Measurements from ENCODE around the gene LENG8.
"Not testable (repeated sequence)": the region's sequence is repeated elsewhere in the genome, so short reads cannot be mapped to it uniquely, and the experiment has no call there.

Gene LENG8

DNA sequence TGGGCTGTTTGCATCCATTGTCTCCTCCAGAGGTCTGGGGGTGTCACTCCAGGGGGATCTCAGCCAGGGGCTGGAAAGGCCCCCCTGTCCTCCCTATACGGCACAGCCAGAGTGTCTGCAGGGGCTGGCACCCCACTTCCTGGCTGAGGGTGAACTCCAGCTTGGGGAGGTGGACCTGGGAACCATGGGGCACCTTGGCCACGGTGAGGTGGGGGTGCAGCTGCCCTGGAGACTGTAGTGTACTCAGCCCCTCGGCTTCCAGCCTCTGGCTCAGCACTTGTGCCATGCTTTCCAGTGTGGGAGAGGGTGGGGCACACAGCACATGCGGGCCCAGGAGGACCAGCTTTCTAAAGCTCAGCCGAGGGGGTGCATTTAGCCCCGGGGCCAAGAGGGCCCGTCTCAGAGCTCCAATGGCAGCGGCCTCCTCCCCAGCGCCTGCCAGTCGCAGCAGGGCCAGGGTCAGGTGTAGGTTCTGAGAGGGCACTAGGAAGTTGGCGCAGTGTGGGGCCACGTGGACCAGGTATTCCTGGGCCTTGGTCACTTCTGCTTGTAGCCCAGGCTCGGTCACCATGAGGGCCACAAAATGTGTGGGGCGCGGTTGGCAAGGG is 13.2 kb downstream of the LENG8 start:
- DNase-seq, result peak in 1 of 2 experiments; percentile 66

DNA sequence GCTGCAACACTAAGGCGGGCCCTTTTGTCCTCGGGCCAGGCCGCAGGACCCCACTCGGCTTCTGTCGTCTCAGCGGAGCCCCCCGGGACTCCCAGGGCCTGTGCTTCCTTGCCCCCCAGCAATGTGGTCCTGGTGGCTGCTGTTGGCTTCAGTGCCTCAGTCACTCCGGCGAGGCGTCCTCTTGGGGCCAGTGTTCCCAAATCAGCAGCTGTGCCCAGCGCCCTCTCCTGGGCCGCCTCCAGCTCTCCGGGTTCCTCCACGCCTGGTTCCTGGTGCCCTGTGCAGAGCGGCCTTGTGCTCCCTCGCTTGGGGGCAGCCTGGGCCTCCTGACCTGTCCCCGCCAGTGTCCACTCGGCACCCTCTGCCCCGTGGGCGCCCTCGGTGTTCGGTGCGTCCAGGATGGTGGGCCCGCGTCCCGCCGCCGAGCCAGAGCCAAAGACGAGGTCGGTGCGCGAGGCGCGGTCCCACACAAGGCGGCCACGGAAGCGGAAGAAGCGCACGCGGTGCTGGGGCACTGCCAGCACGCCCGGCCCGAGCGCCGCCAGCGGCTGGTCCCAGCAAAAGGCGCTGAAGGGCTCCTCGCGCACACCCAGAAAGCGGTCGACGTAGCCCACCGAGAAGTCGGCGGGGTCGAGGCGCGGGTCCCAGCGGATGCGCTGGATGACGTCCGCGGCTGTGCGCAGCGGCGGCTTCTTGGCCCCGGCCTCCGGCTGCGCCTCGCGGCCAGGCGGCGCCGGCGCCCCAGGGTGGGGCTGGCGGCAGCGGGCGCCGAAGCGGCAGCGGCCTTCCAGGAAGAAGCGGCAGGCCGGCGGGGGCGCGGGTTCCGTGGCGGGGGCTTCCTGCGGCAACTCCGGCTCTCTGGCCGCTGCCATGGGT is 13.9 kb downstream of the LENG8 start:
- DNase-seq, result peak; percentile 70 to 90

DNA sequence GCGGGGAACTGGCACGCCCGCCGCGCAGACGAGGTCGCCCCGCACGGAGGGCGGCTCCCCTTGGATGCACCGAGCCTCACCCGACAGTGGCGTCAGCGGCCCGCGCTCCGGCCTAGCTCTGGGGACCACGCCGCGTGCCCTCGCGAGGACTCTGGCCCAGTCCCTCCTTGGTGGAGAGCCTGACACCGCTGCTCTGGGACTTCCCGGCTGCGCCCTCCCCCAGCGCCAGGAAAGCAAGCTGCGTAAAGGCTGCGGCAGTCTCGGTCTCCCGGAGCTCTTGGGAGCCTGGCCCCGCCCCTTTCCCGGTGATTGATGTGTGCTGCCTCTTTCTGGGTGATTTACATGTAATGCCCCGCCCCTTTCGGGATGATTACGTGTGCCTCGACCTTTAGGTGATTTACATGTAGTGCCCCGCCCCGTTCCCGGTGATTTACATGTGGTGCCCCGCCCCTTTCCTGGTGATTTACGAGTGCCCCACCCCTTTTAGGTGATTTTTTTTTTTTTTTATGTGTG is 14.6 kb downstream of the LENG8 start, which contains the start of gene LENG9:
LENG9 (minus strand) TSS at position 248 of the 513 bp plus-strand sequence. CDS start 252 bp downstream, outside the sequence.
- DNase-seq, result peak; percentile 100

DNA sequence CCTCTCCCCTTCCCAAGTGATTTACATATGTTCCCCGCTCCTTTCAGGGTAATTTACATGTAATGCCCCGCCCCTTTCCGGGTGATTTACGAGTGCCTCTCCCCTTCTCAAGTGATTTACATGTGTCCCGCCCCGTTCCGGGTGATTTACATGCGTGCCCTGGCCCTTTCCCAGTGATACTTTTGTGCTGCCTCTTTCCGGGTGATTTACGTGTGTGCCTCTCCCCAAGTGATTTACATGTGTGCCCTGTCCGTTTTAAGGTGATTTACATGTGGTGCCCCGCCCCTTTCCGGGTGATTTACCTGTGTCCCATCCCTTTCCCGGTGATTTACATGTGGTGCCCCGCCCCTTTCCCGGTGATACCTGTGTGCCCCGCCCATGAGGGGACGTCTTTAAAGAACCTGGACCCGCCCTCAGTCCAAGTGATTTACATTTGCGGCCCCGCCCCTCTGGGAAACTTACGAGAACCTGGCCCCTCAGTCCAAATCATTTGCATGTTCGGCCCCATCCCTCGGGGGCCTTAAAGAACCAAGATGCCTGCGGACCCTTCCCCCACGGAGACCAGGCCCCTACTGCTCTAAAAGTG is 15.1 kb downstream of the LENG8 start:
- DNase-seq, result peak; percentile 100

DNA sequence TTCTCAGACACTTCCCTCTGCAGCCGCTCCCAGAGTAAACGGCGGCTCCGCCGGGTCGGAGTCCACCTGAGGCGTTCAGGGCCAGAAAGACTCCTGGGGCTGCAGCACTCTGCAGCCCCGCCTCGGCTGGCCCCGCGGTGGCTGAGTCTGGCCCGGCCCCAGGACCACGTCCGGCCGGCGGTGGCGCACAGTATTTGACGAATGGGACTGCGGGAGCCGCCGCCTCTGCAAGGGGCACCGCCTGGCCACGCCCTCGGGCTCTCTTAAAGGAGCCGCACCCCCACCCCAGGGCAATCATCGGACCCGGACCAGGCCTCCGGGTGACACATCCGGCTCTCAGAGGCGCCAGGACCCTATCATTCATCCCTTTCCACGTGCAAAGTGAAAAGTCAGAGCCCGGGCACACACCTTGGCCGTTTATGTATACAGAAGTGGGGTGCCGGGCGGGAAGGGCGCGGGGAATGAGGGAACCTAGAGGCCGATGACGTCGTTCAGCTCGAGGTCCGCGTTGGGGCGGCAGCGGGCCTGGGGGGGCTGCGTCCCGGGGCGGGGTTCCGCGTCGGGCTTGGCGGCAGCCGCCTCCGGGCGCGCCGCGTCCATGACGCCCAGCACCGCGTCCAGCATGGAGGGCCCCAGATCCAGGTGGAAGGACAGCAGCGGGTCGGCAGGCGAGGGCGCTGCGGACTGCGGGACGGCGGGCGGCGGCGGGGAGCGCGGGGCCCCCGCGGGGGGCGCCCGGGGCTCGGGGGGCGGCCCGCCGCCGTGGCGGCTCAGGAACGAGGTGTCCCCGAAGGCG is 15.8 kb downstream of the LENG8 start:
- peak; percentile 98 to 99 for DNase-seq

DNA sequence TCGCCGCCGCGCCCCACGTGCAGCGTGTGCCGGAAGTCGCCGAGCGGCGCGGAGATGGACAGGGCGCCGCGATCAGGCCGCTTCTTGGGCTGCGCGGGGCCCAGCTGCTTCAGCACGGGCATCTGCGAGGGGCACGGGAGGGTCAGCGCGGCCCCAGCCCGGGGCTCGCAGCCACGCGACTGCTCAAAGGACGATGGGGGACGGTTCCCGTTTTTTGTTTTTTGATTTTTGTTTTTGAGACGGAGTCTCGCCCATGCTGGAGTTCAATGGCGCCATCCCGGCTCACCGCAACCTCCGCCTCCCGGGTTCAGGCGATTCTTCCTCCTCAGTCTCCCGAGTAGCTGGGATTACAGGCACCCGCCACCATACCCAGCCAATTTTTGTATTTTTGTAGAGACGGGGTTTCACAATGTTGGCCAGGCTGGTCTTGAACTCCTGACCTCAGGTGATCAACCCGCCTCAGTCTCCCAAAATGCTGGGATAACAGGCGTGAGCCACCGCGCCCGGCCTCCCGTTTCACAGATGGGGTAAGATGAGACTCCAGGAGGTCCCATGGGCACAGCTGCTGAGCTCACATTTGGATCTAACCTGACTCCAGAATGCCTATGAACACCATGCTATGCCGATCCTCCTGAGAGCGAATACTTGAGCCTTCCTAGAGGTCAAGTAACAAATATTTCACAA is 16.6 kb downstream of the LENG8 start:
- peak in 1 of 2 experiments; percentile 69 for DNase-seq

DNA sequence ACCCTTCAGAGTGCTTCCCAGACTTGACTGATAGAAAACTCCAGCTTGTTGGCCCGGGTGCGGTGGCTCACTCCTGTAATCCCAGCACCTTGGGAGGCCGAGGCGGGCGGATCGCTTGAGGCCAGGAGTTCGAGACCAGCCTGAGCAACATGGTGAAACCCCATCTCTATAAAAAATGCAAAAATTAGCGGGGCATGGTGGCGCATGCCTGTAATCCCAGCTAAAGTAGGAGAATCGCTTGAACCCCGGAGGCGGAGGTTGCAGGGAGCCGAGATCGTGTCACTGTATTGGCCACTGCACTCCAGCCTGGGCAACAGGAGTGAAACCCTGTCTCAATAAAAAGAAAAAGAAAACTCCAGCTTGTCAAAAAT is 17.1 kb downstream of the LENG8 start:
- not testable (repeated sequence) for DNase-seq

DNA sequence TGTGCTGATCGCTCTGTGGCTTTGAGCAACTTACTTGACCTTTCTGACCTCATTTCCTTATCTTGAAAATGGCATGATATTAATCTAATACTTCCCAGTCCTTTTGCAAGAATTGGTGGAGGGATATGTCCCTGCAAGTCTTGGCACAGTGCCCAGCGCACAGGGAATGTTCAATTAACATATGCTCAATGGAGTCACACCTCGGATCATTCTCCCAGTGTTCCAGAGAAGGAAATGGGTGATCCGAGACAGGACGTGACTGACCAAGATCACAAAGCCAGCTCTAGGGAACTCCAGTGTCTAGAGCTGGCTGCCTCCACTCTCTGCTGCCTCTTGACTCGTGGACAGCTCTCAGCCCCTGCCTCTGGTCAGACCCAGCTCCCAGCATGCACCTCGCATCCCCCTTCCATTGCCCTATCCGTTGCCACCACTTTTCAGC is 20.5 kb downstream of the LENG8 start:
- peak in 1 of 2 experiments; percentile 28 for DNase-seq

DNA sequence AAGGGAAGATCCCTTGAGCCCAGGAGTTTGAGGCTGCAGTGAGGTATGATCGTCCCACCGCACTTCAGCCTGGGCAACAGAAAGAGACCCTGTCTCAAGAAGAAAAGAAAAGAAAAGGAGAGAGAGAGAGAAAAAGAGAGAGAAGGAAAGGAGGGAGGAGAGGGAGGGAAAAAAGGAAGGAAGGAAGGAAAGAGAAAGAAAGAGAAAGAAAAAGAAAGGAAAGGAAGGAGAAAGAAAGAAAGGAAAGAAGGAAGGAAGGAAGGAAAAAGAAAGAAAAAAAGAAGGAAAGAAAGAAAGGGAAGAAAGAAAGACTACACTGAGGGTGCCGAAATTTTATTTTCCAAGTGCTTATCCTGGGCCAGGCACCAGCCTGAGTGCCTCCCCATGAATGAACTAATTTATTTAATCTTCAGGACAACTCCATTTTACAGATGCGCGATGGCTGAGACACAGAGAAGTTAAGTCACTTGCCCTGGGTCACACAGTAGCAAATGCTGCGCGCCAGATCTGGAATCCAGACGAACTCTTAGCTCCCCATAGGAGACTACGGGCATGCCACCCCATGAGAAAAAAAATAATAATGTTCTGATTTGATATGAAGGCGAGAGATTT is 21.4 kb downstream of the LENG8 start:
- no peak for DNase-seq

DNA sequence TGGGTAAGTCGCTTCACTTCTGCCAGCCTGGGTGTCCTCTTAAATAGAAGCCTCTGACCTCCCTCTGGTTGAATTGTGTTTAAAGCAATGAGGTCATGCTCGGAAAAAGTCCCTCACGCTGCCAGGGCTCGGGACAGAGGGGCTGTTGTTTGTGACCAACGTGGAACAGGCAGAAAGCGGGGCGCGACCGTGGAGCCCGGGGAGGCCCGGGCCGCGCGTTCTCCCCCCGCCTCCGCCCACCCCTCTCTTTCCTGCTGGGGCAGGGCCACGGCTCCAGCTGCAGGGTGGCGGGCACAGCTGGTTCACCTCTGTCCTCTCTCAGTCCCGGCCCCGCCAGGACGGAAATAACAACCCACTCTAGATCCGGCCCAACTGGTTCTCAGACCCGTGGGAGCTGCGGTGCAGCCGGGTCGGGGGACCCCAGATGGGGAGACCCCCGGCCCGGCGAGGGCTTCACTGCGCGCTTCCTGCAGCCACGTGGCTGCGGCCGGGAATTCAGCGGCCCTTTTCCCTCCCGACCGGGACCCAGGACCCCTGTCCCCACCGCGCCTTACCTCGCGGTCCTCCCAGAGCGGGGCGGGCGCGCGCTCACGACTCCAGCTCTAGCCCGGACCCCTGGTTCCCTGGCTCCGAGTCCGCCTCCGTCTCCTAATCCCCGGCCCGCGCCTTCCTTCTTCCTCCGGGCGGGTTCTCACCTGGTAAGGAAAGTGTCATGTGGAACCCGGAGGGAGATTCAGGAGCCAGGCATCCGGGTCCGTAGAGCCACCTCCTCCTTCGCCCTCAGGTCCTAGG is 22.2 kb downstream of the LENG8 start:
- DNase-seq, result peak in 1 of 2 experiments; percentile 74

DNA sequence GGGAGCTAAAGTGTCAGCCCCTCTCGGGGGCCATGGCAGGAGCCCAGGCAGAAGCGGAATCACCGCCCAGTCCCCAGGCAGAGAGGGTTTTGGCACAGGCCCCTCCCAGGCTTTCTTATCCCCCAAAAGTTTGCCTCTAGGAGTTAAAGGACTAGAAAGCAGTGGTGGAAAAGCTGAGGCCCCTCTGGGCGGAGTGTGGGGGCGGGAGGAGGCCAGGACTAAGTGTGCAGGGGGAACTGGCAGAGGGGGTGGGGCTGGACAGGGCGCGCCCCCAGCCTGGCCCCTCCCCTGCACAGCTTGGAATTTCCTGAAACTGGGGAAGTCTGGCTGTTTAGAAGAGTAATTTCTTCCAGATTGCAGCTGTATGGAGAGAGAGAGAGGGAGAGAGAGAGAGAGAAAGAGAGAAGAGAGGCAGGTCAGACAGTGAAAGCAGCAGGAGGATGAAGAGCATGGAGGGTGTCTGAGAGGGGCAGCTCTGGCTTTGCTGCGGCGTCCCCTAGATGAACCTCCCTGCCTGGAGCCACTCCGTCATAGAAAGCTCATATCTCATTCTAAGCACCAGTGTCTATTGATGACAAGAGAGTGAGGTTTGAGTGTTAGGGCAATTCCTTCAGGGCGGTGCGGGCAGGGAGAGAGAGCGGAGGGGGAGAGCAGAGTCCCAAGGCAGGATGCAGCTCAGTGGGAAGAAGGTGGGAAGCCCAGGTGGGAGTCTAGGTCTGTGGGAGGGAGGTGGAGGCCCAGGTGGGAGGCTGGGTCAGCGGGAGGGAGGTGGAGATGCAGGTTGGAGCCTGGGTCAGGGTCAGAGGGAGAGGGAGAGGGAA is 24.3 kb downstream of the LENG8 start, which contains the start of gene CDC42EP5:
CDC42EP5 (minus strand) TSS at position 226 of the 821 bp plus-strand sequence. CDS start 7,749 bp downstream, outside the sequence.
- DNase-seq, result peak in 1 of 2 experiments; percentile 53

DNA sequence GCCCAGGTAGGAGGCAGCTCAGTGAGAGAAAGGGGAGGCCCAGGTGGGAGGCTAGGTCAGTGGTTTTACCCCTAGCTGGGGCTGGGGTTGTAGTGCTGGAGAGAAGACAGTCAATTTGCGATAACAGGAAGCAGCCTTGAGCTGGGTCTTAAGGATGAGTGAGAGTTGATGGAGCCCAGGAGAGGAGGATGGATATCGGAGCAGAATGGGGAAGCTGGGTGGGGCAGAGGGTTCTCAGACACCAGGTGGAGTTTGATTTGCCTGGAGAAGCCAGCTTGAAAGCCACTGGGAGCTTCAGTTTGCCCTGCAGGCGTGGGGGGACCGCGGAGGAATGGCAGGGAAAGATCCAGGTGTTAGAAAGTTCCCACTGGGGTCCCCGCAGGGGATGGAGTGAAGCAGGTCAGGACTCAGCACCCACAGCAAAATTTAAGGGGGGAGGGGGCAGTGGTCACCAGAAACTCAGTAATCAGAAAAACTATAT is 24.9 kb downstream of the LENG8 start:
- DNase-seq, result peak; percentile 44 to 75

DNA sequence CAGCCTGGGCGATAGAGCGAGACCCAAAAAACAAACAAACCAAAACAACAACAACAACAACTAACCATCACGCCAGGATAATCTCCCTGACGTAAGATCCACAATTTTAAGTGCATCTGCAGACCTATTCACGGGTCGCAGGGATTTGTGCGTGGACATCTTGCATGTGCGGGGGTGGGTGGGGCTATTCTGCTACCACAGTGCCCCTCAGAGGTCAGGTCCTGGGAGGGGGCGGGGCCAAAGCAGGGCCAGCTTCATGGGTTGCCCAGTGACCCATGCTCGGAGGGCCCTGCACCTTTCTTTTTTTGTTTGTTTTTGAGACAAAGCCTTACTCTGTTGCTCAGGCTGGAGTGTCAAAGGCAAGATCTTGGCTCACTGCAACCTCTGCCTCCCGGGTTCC is 26.7 kb downstream of the LENG8 start:
- no peak for DNase-seq

DNA sequence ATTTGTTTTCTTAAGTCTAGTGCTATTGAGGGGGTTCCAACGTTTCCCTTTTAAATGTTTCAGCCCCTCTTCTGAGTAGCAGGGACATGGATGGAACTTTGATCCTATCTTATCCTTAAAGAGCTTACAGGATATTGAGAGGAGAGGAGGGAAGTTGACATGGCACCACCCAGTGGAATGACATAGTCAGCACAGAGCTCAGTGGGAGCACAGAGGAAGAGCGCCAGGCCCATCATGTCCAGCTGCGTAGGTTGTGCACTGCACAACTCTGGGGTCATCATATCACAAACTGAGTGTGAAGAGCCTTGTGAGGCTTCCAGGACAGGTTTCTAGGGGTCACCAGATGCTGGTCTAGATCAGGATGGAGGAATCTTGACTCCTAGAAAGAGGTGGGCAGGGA is 28.7 kb downstream of the LENG8 start:
- DNase-seq, result peak in 1 of 2 experiments; percentile 37

DNA sequence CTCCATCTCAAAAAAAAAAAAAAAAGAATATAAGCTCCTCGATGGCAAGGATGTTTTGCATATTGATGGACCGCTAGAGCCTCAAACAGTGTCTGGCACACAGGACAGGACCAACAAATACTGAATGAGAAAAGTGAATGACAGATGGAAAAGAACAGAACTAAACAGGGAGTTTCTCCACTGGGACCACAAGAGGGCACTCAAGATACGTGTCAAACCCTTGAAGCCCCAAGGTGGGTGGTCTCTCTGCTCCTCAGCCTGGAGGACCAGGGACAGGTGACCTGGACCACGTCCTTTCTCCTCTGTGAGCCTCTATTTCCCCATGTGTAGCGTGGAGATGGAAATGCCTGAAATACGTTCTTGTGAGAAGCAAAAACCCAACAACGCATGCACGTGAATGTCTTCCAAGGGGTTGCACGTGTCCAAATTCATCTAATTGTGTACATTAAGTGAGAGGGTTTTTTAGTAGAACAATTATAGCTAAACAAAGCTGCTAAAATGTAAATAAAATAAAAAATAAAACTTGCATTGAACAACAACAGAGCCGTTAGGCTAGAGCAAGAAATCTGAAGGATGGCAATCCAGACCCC is 29.8 kb downstream of the LENG8 start:
- peak; percentile 84 to 94 for DNase-seq

DNA sequence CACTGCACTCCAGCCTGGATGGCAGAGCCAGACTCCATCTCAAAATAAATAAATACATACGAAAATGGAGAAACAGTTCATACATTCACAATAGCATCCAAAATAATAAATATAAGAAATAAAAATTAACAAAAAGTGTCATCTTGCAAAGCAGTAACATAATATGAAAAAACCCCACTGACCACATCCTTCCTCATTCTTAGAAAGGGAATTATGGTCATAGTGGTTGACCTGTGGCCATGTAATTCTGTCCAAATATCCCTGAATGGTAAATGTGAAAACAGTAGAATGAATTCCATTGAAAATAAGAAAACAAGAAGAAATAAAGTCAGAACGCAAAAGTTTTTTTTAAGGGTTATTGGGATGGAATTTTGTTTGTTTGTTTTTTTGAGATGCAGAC is 31.1 kb downstream of the LENG8 start:
- no peak for DNase-seq

DNA sequence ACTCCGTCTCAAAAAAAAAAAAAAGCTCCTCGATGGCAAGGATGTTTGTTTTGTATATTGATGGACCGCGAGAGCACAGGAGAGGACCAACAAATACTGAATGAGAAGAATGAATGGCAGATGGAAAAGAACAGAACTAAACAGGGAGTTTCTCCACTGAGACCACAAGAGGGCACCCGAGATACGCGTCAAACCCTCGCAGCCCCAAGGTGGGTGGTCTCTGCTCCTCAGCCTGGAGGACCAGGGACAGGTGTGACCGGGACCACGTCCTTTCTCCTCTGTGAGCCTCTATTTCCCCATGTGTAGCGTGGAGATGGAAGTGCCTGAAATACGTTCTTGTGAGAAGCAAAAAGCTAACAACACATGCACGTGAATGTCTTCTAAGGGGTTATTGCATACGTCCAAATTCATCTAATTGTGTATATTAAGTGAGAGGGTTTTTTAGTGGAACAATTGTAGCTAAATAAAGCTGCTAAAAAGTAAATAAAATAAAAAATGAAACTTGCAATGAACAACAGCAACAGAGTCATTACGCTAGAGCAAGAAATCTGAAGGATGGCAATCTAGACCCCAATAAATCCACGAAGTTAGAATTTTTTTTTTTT is 32.4 kb downstream of the LENG8 start:
- peak; percentile 85 to 92 for DNase-seq

DNA sequence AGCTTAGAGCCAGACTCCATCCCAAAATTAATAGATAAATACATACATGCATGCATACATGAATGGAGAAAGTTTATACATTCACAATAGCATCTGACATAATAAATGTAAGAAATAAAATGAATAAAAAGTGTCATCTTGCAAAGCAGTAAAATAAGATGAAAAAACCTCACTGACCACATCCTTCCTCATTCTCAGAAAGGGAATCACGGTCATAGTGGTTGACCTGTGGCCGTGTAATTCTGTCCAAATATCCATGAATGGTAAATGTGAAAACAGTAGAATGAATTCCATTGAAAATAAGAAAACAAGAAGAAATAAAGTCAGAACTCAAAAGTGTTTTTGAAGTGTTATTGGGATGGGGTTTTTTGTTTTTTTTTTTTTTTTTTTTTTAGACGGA is 33.9 kb downstream of the LENG8 start:
- no peak for DNase-seq

DNA sequence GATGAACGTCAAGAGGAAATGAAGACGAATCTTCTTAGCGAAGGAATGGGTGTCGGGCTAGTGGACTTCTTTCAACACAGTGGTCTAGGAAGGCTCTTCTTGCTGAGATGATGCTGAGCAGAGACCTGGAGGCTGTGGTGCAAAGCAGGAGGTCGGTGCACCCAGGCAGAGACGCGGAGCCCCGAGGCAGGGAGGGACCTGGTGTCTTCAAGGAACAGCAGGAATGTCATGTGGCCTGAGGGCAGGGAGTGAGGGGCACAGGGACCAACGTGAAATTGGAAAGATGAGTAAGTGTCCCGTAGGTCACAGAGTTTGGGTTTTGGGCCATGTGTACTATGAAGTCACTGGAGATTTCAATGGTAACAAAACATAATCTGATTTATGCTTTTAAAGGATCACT is 35.5 kb downstream of the LENG8 start:
- DNase-seq, result no peak

All from NCI-H526 (cell line).